ENCODE data around the gene PCMTD2.

The PCMTD2 gene

GRCh38 chr20:64219730-64220129 lies 35.8 kb upstream of the PCMTD2 start:
- no peak for TF ChIP-seq POLR2AphosphoS5 (IDR thresholded peaks at IDR 0.05; ENCODE audit: low read depth, low read length)
- no peak for TF ChIP-seq TAF1 (IDR thresholded peaks at IDR 0.05; ENCODE audit: borderline replicate concordance, insufficient read depth, low read length)
- no peak for TF ChIP-seq FOXP2 (optimal IDR thresholded peaks at IDR 0.05; ENCODE audit: borderline replicate concordance, extremely low read depth, extremely low read length, insufficient read depth)
- TF ChIP-seq SIN3A (IDR thresholded peaks at IDR 0.05; ENCODE audit: borderline replicate concordance, insufficient read depth, low read length): no peak
- TF ChIP-seq REST (IDR thresholded peaks at IDR 0.05; ENCODE audit: insufficient read depth in 1 of 2, low read depth in 2 of 2, low read length in 2 of 2): no peak

- TF ChIP-seq REST (IDR thresholded peaks at IDR 0.05; ENCODE audit: insufficient read depth in 1 of 2, low read depth in 2 of 2, low read length in 2 of 2) (no peak), SIN3A (IDR thresholded peaks at IDR 0.05; ENCODE audit: borderline replicate concordance, insufficient read depth, low read length) (no peak), FOXP2 (optimal IDR thresholded peaks at IDR 0.05; ENCODE audit: borderline replicate concordance, extremely low read depth, extremely low read length, insufficient read depth) (no peak), TAF1 (IDR thresholded peaks at IDR 0.05; ENCODE audit: borderline replicate concordance, insufficient read depth, low read length) (no peak), POLR2AphosphoS5 (IDR thresholded peaks at IDR 0.05; ENCODE audit: low read depth, low read length) (no peak)
These were observed 35.1 kb upstream of the PCMTD2 start for GRCh38 chr20:64220420-64220819.

GRCh38 chr20:64220891-64221527 lies 34.5 kb upstream of the PCMTD2 start:
- no peak for TF ChIP-seq FOXP2 (optimal IDR thresholded peaks at IDR 0.05; ENCODE audit: borderline replicate concordance, extremely low read depth, extremely low read length, insufficient read depth)
- no peak for TF ChIP-seq REST (IDR thresholded peaks at IDR 0.05; ENCODE audit: insufficient read depth in 1 of 2, low read depth in 2 of 2, low read length in 2 of 2)

GRCh38 chr20:64222291-64222735 lies 33.2 kb upstream of the PCMTD2 start:
- TF ChIP-seq REST (IDR thresholded peaks at IDR 0.05; ENCODE audit: insufficient read depth in 1 of 2, low read depth in 2 of 2, low read length in 2 of 2) (no peak), TAF1 (IDR thresholded peaks at IDR 0.05; ENCODE audit: borderline replicate concordance, insufficient read depth, low read length) (no peak), POLR2AphosphoS5 (IDR thresholded peaks at IDR 0.05; ENCODE audit: low read depth, low read length) (no peak), SIN3A (IDR thresholded peaks at IDR 0.05; ENCODE audit: borderline replicate concordance, insufficient read depth, low read length) (no peak), FOXP2 (optimal IDR thresholded peaks at IDR 0.05; ENCODE audit: borderline replicate concordance, extremely low read depth, extremely low read length, insufficient read depth) (no peak)

All from PFSK-1 (cell line).